Neural cell (in vitro differentiated cells): Measurements from ENCODE around the gene WDR20. TPM values are rescaled to one million over a fixed set of nuclear protein-coding genes. Genes with fewer than 3 reads are reported as not detected.
"Not testable (repeated sequence)": the region's sequence is repeated elsewhere in the genome, so short reads cannot be mapped to it uniquely, and the experiment has no call there.

ENCODE experiments used
- H2AFZ ChIP-seq: fragments of 200-600, 300-800 bp; sonication (generic), shearing (Covaris generic); 2 replicates; pipeline ENCODE4 v1.6.0; 2014; ENCODE audit warnings: low read depth, mild to moderate bottlenecking, antibody characterized with exemption, low read length, moderate library complexity
- H3F3A ChIP-seq: fragments of 200-600 bp; shearing (Covaris generic); 2 replicates; pipeline ENCODE4 v1.6.1; 2016; ENCODE audit warnings: mild to moderate bottlenecking, moderate library complexity, mixed read lengths, antibody characterized with exemption, low read length; ENCODE audit not compliant: insufficient read depth, poor library complexity, severe bottlenecking
- H3K27ac ChIP-seq: fragments of 200-600, 300-800 bp; sonication (generic), shearing (Covaris generic); 2 replicates; pipeline ENCODE4 v1.5.1; 2014; ENCODE audit warnings: mild to moderate bottlenecking, low read length, moderate library complexity
- H3K27me3 ChIP-seq: fragments of 300-800, 200-600 bp; sonication (generic), shearing (Covaris generic); 2 replicates; pipeline ENCODE4 v1.6.0; 2014; ENCODE audit warnings: mild to moderate bottlenecking, low read depth, low read length, moderate library complexity; ENCODE audit not compliant: insufficient read depth
- H3K36me3 ChIP-seq: fragments of 300-800, 200-600 bp; sonication (generic), shearing (Covaris generic); 2 replicates; pipeline ENCODE4 v1.5.1; 2014; ENCODE audit warnings: mild to moderate bottlenecking, antibody characterized with exemption, low read length, moderate library complexity; ENCODE audit not compliant: insufficient read depth
- H3K4me2 ChIP-seq: fragments of 300-800, 200-600 bp; sonication (generic), shearing (Covaris generic); 2 replicates; pipeline ENCODE4 v1.6.0; 2014; ENCODE audit warnings: mild to moderate bottlenecking, low read length
- H3K4me3 ChIP-seq: fragments of 300-800, 200-600 bp; sonication (generic), shearing (Covaris generic); 2 replicates; pipeline ENCODE4 v1.5.1; 2014; ENCODE audit warnings: mild to moderate bottlenecking, low read length, moderate library complexity
- H3K79me2 ChIP-seq: fragments of 200-600 bp; shearing (Covaris generic); replicated peaks from 2 replicates; pipeline ENCODE4 v1.6.0; 2014; ENCODE audit warnings: mild to moderate bottlenecking, low read length, moderate library complexity; ENCODE audit not compliant: insufficient read depth
- H3K9ac ChIP-seq: fragments of 300-800, 200-600 bp; sonication (generic), shearing (Covaris generic); 2 replicates; pipeline ENCODE4 v1.6.1; 2016; ENCODE audit warnings: mild to moderate bottlenecking, low read length, mixed read lengths
- H3K9me2 ChIP-seq: fragments of 200-600 bp; shearing (Covaris generic); 2 replicates; pipeline ENCODE4 v1.6.1; 2016; ENCODE audit warnings: mild to moderate bottlenecking, low read length, mixed read lengths; ENCODE audit not compliant: insufficient read depth
- H3K9me3 ChIP-seq: fragments of 200-600, 300-800 bp; sonication (generic), shearing (Covaris generic); 2 replicates; pipeline ENCODE4 v1.6.1; 2016; ENCODE audit warnings: mild to moderate bottlenecking, mixed run types, low read length, moderate library complexity, mixed read lengths
- H4K20me1 ChIP-seq: fragments of 200-600 bp; shearing (Covaris generic); 2 replicates; pipeline ENCODE4 v1.6.1; 2016; ENCODE audit warnings: mild to moderate bottlenecking, mixed run types; ENCODE audit not compliant: insufficient read depth
- EP300 ChIP-seq: fragments of 450-650 bp; conservative IDR thresholded peaks from 2 replicates; pipeline ENCODE4 v1.6.1; 2014; ENCODE audit warnings: antibody characterized with exemption, mild to moderate bottlenecking, moderate library complexity; ENCODE audit not compliant: poor library complexity, severe bottlenecking
- EZH2 ChIP-seq: fragments of 200-600, 300-800 bp; shearing (Covaris generic), sonication (generic); IDR thresholded peaks from 2 replicates; pipeline ENCODE4 v1.6.1; 2014; ENCODE audit warnings: antibody characterized with exemption, low read length, borderline replicate concordance, mild to moderate bottlenecking; ENCODE audit not compliant: insufficient read depth, poor library complexity, severe bottlenecking
- MXI1 ChIP-seq: fragments of 450-650 bp; conservative IDR thresholded peaks from 2 replicates; pipeline ENCODE4 v1.6.1; 2014; ENCODE audit warnings: antibody characterized with exemption, mild to moderate bottlenecking; ENCODE audit not compliant: poor library complexity, severe bottlenecking
- POLR2AphosphoS5 ChIP-seq: IDR thresholded peaks from 2 replicates; pipeline ENCODE4 v1.6.1; 2012
- RAD21 ChIP-seq: fragments of 450-650 bp; conservative IDR thresholded peaks from 2 replicates; pipeline ENCODE4 v1.6.1; 2014; ENCODE audit warnings: antibody characterized with exemption, mild to moderate bottlenecking, moderate library complexity
- SMC3 ChIP-seq: fragments of 450-650 bp; conservative IDR thresholded peaks from 2 replicates; pipeline ENCODE4 v1.6.1; 2014; ENCODE audit warnings: antibody characterized with exemption, mild to moderate bottlenecking, moderate library complexity; ENCODE audit not compliant: poor library complexity
- TAF1 ChIP-seq: IDR thresholded peaks from 2 replicates; pipeline ENCODE4 v1.6.1; 2012; ENCODE audit warnings: low read depth
- polyA plus RNA-seq: library from polyadenylated mRNA; depleted of rRNA; stranded (reverse); fragments of >200 nt; gene quantifications from 2 replicates; pipeline ENCODE4 v1.2.3, GENCODE V29; 2014
- TF ChIP-seq, protein P1 (sequence below): IDR thresholded peaks from 2 replicates; pipeline ENCODE4 v1.6.1; 2012; ENCODE audit warnings: borderline replicate concordance
- TF ChIP-seq, protein P2 (sequence below): fragments of 450-650 bp; IDR thresholded peaks from 2 replicates; pipeline ENCODE4 v1.5.1; 2014; ENCODE audit warnings: antibody characterized with exemption, mild to moderate bottlenecking, moderate library complexity; ENCODE audit not compliant: poor library complexity, severe bottlenecking

Gene WDR20
- polyA plus RNA-seq, 1 donor from 2014 or later, result 28.6 TPM

DNA sequence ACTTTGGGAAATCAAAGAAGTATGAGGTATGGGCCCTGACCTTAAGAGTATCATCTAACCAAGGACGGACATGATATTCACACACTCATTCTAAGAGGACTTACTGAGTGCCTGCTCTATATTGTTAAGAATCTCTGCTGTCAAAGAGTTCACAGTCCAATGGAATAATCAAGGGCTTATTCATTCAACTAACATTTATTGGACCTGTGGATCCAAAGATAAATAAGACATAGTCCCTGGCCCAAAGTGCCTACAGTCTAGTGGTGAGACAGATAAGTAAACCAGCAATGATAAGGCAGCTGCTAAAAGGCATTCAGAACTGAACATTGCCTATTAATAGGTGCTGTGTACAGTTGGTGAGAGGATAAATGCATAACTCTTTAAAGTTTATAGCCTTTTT, 11.0 kb downstream of the WDR20 start:
- no peak overlapping the region for H3K4me2 ChIP-seq
- no peaks in the 10 kb centered on the region for H3K9me2 ChIP-seq
- H3K27ac ChIP-seq, result no peak overlapping the region
- H3K79me2 ChIP-seq, result peaks cover 29% of the 10 kb centered on the region
- H3K9me3 ChIP-seq, result no peaks in the 10 kb centered on the region
- no peak overlapping the region for H3K9ac ChIP-seq
- H3K4me3 ChIP-seq, result no peak overlapping the region
- H3K27me3 ChIP-seq, result no peaks in the 10 kb centered on the region
- no peaks in the 10 kb centered on the region for H3F3A ChIP-seq
- no peaks in the 10 kb centered on the region for H4K20me1 ChIP-seq
- H2AFZ ChIP-seq, result no peak overlapping the region
- H3K36me3 ChIP-seq, result no peaks in the 10 kb centered on the region
- no peak for TF ChIP-seq TAF1
- TF ChIP-seq POLR2AphosphoS5, result no peak
- TF ChIP-seq SMC3, result no peak
- no peak for TF ChIP-seq EP300
- no peak for TF ChIP-seq MXI1
- no peak for TF ChIP-seq RAD21
- no peak for TF ChIP-seq EZH2
- TF ChIP-seq, protein P1, sequence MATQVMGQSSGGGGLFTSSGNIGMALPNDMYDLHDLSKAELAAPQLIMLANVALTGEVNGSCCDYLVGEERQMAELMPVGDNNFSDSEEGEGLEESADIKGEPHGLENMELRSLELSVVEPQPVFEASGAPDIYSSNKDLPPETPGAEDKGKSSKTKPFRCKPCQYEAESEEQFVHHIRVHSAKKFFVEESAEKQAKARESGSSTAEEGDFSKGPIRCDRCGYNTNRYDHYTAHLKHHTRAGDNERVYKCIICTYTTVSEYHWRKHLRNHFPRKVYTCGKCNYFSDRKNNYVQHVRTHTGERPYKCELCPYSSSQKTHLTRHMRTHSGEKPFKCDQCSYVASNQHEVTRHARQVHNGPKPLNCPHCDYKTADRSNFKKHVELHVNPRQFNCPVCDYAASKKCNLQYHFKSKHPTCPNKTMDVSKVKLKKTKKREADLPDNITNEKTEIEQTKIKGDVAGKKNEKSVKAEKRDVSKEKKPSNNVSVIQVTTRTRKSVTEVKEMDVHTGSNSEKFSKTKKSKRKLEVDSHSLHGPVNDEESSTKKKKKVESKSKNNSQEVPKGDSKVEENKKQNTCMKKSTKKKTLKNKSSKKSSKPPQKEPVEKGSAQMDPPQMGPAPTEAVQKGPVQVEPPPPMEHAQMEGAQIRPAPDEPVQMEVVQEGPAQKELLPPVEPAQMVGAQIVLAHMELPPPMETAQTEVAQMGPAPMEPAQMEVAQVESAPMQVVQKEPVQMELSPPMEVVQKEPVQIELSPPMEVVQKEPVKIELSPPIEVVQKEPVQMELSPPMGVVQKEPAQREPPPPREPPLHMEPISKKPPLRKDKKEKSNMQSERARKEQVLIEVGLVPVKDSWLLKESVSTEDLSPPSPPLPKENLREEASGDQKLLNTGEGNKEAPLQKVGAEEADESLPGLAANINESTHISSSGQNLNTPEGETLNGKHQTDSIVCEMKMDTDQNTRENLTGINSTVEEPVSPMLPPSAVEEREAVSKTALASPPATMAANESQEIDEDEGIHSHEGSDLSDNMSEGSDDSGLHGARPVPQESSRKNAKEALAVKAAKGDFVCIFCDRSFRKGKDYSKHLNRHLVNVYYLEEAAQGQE, result no peak
- TF ChIP-seq, protein P2, sequence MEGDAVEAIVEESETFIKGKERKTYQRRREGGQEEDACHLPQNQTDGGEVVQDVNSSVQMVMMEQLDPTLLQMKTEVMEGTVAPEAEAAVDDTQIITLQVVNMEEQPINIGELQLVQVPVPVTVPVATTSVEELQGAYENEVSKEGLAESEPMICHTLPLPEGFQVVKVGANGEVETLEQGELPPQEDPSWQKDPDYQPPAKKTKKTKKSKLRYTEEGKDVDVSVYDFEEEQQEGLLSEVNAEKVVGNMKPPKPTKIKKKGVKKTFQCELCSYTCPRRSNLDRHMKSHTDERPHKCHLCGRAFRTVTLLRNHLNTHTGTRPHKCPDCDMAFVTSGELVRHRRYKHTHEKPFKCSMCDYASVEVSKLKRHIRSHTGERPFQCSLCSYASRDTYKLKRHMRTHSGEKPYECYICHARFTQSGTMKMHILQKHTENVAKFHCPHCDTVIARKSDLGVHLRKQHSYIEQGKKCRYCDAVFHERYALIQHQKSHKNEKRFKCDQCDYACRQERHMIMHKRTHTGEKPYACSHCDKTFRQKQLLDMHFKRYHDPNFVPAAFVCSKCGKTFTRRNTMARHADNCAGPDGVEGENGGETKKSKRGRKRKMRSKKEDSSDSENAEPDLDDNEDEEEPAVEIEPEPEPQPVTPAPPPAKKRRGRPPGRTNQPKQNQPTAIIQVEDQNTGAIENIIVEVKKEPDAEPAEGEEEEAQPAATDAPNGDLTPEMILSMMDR, result no peak

DNA sequence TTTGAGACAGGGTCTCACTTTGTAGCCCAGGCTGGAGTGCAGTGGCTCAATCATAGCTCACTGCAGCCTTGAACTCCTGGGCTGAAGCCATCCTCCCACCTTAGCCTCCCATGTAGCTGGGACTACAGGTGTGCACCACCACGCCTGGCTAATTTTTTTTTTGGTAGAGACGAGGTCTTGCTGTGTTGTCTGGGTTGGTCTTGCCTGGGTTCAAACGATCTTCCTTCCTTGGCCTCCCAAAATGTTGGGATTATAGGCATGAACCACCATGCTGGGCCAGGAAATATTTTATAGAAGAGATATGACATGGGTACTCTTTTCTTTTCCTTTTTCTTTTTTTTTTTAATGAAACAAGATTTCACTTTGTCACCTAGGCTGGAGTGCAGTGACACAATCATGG, 11.7 kb downstream of the WDR20 start:
- not testable (repeated sequence) for H4K20me1 ChIP-seq, H2AFZ ChIP-seq, H3K4me2 ChIP-seq, H3K4me3 ChIP-seq, H3F3A ChIP-seq, H3K36me3 ChIP-seq, H3K9me2 ChIP-seq, H3K9me3 ChIP-seq, H3K27me3 ChIP-seq, H3K9ac ChIP-seq, H3K27ac ChIP-seq
- peaks cover 26% of the 10 kb centered on the region for H3K79me2 ChIP-seq

DNA sequence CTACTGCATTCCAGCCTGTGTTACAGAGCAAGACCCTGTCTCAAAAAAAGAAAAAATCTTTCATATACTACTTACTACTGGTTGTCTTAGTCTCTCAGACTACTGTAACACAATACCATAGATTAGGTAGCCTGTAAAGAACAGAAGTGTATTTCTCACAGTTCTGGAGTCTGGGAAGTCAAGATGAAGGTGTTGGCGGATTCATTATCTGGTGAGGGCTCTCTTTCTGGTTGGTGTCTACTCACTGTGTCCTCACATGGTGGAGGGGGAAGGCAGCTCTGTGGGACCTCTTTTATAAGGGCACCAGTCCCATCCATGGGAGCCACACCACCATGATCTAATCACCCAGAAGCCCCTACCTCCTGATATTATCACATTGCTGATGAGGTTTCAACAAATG, 14.4 kb downstream of the WDR20 start:
- H2AFZ ChIP-seq, result no peak overlapping the region
- no peaks in the 10 kb centered on the region for H3K36me3 ChIP-seq
- no peak overlapping the region for H3K27ac ChIP-seq
- TF ChIP-seq MXI1, result no peak
- TF ChIP-seq, protein P2, result no peak
- no peak for TF ChIP-seq RAD21
- no peak for TF ChIP-seq TAF1
- TF ChIP-seq, protein P1, result no peak
- no peak for TF ChIP-seq POLR2AphosphoS5
- TF ChIP-seq SMC3, result no peak
- TF ChIP-seq EP300, result no peak
- no peak for TF ChIP-seq EZH2
- no peaks in the 10 kb centered on the region for H3K27me3 ChIP-seq
- H3K4me2 ChIP-seq, result no peak overlapping the region
- no peaks in the 10 kb centered on the region for H3F3A ChIP-seq
- H3K9me3 ChIP-seq, result no peaks in the 10 kb centered on the region
- H3K9me2 ChIP-seq, result no peaks in the 10 kb centered on the region
- H4K20me1 ChIP-seq, result no peaks in the 10 kb centered on the region
- no peak overlapping the region for H3K4me3 ChIP-seq
- H3K79me2 ChIP-seq, result peaks cover 13% of the 10 kb centered on the region
- H3K9ac ChIP-seq, result no peak overlapping the region
